ENCODE data around the gene MADCAM1.

Gene MADCAM1

GRCh38 chr19:493391-494170, 2.7 kb upstream of the MADCAM1 start:
- no peaks in the 10 kb centered on the region for H3F3A ChIP-seq (ENCODE audit: insufficient read depth, low read length)
- no peak overlapping the region for H3K4me2 ChIP-seq (ENCODE audit: low read length)
- H3K4me1 ChIP-seq (ENCODE audit: insufficient read depth, low read length, severe bottlenecking): peaks cover 8% of the 10 kb centered on the region
- no peak overlapping the region for H2AFZ ChIP-seq (ENCODE audit: low read length)
- H3K9me3 ChIP-seq (ENCODE audit: low read length): no peaks in the 10 kb centered on the region
- no peaks in the 10 kb centered on the region for H3K36me3 ChIP-seq (ENCODE audit: insufficient read depth, low read length)
- no peak overlapping the region for H3K9ac ChIP-seq (ENCODE audit: low read length)
- H3K79me2 ChIP-seq (ENCODE audit: insufficient read depth, low read length): no peaks in the 10 kb centered on the region
- no peaks in the 10 kb centered on the region for H3K27me3 ChIP-seq (ENCODE audit: insufficient read depth, low read length)
- TF ChIP-seq CTCF (IDR thresholded peaks at IDR 0.05; ENCODE audit: low read length) (no peak), EZH2 (IDR thresholded peaks at IDR 0.05; ENCODE audit: borderline replicate concordance, low read length) (no peak)
- no peaks in the 10 kb centered on the region for H4K20me1 ChIP-seq (ENCODE audit: insufficient read depth, low read length)
- no peak overlapping the region for H3K27ac ChIP-seq (ENCODE audit: low read depth, low read length, poor library complexity, severe bottlenecking)
- no peak overlapping the region for H3K4me3 ChIP-seq (ENCODE audit: low read depth, low read length, poor library complexity, severe bottlenecking)
- no peaks in the 10 kb centered on the region for H3K9me2 ChIP-seq (ENCODE audit: low read depth, low read length)

GRCh38 chr19:494171-495080, 1.9 kb upstream of the MADCAM1 start:
- TF ChIP-seq CTCF (IDR thresholded peaks at IDR 0.05; ENCODE audit: low read length) (no peak), EZH2 (IDR thresholded peaks at IDR 0.05; ENCODE audit: borderline replicate concordance, low read length) (no peak)
- Histone ChIP-seq H2AFZ (ENCODE audit: low read length) (no peak overlapping the region), H3K4me1 (ENCODE audit: insufficient read depth, low read length, severe bottlenecking) (peaks cover 6% of the 10 kb centered on the region), H3K9me3 (ENCODE audit: low read length) (no peaks in the 10 kb centered on the region), H3F3A (ENCODE audit: insufficient read depth, low read length) (no peaks in the 10 kb centered on the region), H3K79me2 (ENCODE audit: insufficient read depth, low read length) (no peaks in the 10 kb centered on the region), H3K9ac (ENCODE audit: low read length) (no peak overlapping the region), H3K27ac (ENCODE audit: low read depth, low read length, poor library complexity, severe bottlenecking) (no peak overlapping the region), H3K36me3 (ENCODE audit: insufficient read depth, low read length) (no peaks in the 10 kb centered on the region), H3K4me3 (ENCODE audit: low read depth, low read length, poor library complexity, severe bottlenecking) (no peak overlapping the region), H4K20me1 (ENCODE audit: insufficient read depth, low read length) (no peaks in the 10 kb centered on the region), H3K27me3 (ENCODE audit: insufficient read depth, low read length) (no peaks in the 10 kb centered on the region), H3K4me2 (ENCODE audit: low read length) (no peak overlapping the region), H3K9me2 (ENCODE audit: low read depth, low read length) (no peaks in the 10 kb centered on the region)

- no peak for TF ChIP-seq EZH2 (IDR thresholded peaks at IDR 0.05; ENCODE audit: borderline replicate concordance, low read length)
- TF ChIP-seq CTCF (IDR thresholded peaks at IDR 0.05; ENCODE audit: low read length): no peak
- H3K4me1 ChIP-seq (ENCODE audit: insufficient read depth, low read length, severe bottlenecking): peaks cover under 1% of the 10 kb centered on the region
- H3K4me3 ChIP-seq (ENCODE audit: low read depth, low read length, poor library complexity, severe bottlenecking): no peak overlapping the region
- no peaks in the 10 kb centered on the region for H3F3A ChIP-seq (ENCODE audit: insufficient read depth, low read length)
- no peaks in the 10 kb centered on the region for H3K9me3 ChIP-seq (ENCODE audit: low read length)
- no peaks in the 10 kb centered on the region for H3K36me3 ChIP-seq (ENCODE audit: insufficient read depth, low read length)
- no peaks in the 10 kb centered on the region for H3K9me2 ChIP-seq (ENCODE audit: low read depth, low read length)
- H2AFZ ChIP-seq (ENCODE audit: low read length): no peak overlapping the region
- H3K9ac ChIP-seq (ENCODE audit: low read length): no peak overlapping the region
- H3K27ac ChIP-seq (ENCODE audit: low read depth, low read length, poor library complexity, severe bottlenecking): no peak overlapping the region
- H3K79me2 ChIP-seq (ENCODE audit: insufficient read depth, low read length): no peaks in the 10 kb centered on the region
- H3K4me2 ChIP-seq (ENCODE audit: low read length): no peak overlapping the region
- H3K27me3 ChIP-seq (ENCODE audit: insufficient read depth, low read length): no peaks in the 10 kb centered on the region
- H4K20me1 ChIP-seq (ENCODE audit: insufficient read depth, low read length): no peaks in the 10 kb centered on the region
Observed at GRCh38 chr19:495081-495401, 1.2 kb upstream of the MADCAM1 start.
